Ectodermal cell (in vitro differentiated cells): ENCODE results near the gene TMEM167A.

Source experiments
- H3K27ac ChIP-seq: 2 replicates; pipeline ENCODE4 v1.7.0; 2013; ENCODE audit warnings: mild to moderate bottlenecking, low read depth, low read length; ENCODE audit not compliant: insufficient read depth, poor library complexity, severe bottlenecking
- H3K27me3 ChIP-seq: 2 replicates; pipeline ENCODE4 v1.7.0; 2013; ENCODE audit warnings: mild to moderate bottlenecking, low read length; ENCODE audit not compliant: insufficient read depth, control insufficient read depth, poor library complexity, severe bottlenecking
- H3K36me3 ChIP-seq: one replicate; pipeline ENCODE4 v1.7.0; 2013; ENCODE audit warnings: low read length; ENCODE audit not compliant: control insufficient read depth, insufficient read depth
- H3K4me1 ChIP-seq: one replicate; pipeline ENCODE4 v1.7.0; 2013; ENCODE audit warnings: low read length; ENCODE audit not compliant: control insufficient read depth, insufficient read depth
- H3K4me3 ChIP-seq: 2 replicates; pipeline ENCODE4 v1.7.0; 2013; ENCODE audit warnings: low read depth, low read length, control low read depth; ENCODE audit not compliant: insufficient read depth
- H3K9me3 ChIP-seq: 2 replicates; pipeline ENCODE4 v1.7.0; 2013; ENCODE audit warnings: mild to moderate bottlenecking, low read length, moderate library complexity; ENCODE audit not compliant: control insufficient read depth
- WGBS, 2 experiments: methylation state at CpG; one replicate each; pipeline ENCODE4 v1.1.7; 2013; ENCODE audit warnings: missing lambda C conversion rate in 2 of 2; 5-methylcytosine and 5-hydroxymethylcytosine counted together

Gene TMEM167A

GRCh38 chr5:83059341-83059740 lies 17.9 kb downstream of the TMEM167A start:
- WGBS, 2 experiments: 89% methylated on average over 1 of the region's 2 CpGs; no CpG with 5 or more reads in 1 of the 2 experiments
- Histone ChIP-seq H3K27ac (no peak overlapping the region), H3K27me3 (no peaks in the 10 kb centered on the region), H3K9me3 (no peaks in the 10 kb centered on the region), H3K36me3 (peaks cover 11% of the 10 kb centered on the region), H3K4me1 (no peaks in the 10 kb centered on the region), H3K4me3 (no peak overlapping the region)

DNA sequence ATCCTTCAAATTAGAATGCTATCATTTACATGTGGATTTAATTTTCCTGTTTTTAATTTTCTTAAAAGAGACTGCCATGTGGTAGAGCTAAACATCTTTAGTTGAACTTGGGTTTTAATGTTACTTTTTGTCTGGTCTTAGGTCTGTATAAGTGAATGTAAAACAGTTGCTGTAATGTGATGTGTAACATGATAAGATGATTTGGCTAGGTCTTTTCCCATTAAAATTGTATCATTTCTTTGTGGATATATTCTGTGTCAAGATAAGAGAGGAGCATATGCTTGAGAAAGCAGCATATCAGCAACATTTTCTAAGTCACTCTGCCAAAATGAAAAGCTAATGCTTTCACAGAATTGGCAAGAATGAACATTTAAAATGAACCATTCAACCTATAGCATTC lies 18.5 kb downstream of the TMEM167A start:
- H3K4me1 ChIP-seq: no peaks in the 10 kb centered on the region
- H3K36me3 ChIP-seq: peaks cover 11% of the 10 kb centered on the region
- no peak overlapping the region for H3K27ac ChIP-seq
- H3K9me3 ChIP-seq: no peaks in the 10 kb centered on the region
- no peak overlapping the region for H3K4me3 ChIP-seq
- no peaks in the 10 kb centered on the region for H3K27me3 ChIP-seq

- WGBS, 2 experiments: 98 to 100% methylated on average over 2 of the region's 2 CpGs
- Histone ChIP-seq H3K4me3 (no peak overlapping the region), H3K27me3 (no peaks in the 10 kb centered on the region)
Observed at GRCh38 chr5:83055166-83055565, 22.0 kb downstream of the TMEM167A start.

DNA sequence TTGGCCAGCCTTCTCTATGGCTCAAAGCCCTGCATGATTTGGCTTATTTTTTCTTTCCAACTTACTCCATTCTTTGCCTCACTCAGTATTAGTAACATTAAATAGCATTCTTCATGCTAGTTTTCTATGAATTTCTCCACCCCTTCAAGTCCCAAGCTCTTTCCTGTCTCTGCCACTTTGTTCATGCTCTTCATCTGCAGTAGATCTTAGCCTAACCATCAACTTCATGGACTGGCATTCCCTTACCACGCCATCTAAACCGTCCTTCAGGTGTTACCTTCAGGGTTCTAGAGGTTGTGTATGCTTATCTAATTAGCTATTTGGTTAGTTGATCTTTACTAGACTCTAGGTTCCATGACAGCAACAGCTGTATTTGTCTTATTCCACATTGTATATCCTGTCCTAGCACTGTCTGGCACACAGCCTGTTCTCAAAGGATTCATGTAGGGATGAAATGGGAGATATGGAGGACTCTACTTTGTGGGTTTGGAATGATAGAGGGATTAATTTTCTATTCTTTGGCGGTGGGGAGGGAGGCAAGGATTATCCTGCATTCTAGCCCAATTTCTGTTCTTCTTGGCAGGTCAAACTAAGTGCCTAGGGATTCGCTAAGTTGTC lies 26.4 kb downstream of the TMEM167A start:
- 96 to 97% methylated on average over 4 of the region's 4 CpGs for WGBS, 2 experiments
- H3K27ac ChIP-seq: no peak overlapping the region
- no peaks in the 10 kb centered on the region for H3K27me3 ChIP-seq
- no peak overlapping the region for H3K4me3 ChIP-seq
- no peaks in the 10 kb centered on the region for H3K9me3 ChIP-seq
- H3K4me1 ChIP-seq: no peaks in the 10 kb centered on the region
- H3K36me3 ChIP-seq: no peaks in the 10 kb centered on the region

More at GRCh38 chr5:83055166-83055565, 22.0 kb downstream of the TMEM167A start:
- no peaks in the 10 kb centered on the region for H3K4me1 ChIP-seq
- no peak overlapping the region for H3K27ac ChIP-seq
- no peaks in the 10 kb centered on the region for H3K9me3 ChIP-seq
- H3K36me3 ChIP-seq: peaks cover 3% of the 10 kb centered on the region

DNA sequence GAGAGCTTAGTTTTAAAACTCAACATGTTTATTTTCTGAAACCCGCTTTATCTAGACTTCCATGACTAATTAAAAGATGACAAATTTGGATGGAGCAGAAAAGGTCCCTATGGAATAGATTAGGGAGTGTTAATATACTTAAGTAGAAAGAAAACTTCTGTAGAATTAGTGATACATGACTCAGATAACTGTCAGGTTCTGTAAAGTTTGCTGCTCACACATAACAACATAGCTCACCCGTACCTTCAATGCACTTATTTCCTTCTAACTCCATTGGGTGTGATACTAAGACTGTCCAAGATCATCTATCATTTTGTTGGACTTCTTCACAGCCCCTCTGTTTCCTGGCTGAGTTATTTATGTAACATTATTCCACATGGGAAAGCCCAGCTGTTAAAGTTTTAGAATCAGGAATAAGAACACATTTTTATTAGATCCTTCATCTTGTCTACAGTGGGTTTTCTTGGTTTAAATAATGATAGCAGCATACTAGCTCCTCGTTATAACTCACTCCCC lies 27.8 kb downstream of the TMEM167A start:
- H3K4me3 ChIP-seq: no peak overlapping the region
- 92 to 100% methylated on average over 1 to 3 of the region's 3 CpGs for WGBS, 2 experiments
- H3K9me3 ChIP-seq: no peaks in the 10 kb centered on the region
- H3K36me3 ChIP-seq: no peaks in the 10 kb centered on the region
- no peaks in the 10 kb centered on the region for H3K27me3 ChIP-seq
- no peak overlapping the region for H3K27ac ChIP-seq
- no peaks in the 10 kb centered on the region for H3K4me1 ChIP-seq

DNA sequence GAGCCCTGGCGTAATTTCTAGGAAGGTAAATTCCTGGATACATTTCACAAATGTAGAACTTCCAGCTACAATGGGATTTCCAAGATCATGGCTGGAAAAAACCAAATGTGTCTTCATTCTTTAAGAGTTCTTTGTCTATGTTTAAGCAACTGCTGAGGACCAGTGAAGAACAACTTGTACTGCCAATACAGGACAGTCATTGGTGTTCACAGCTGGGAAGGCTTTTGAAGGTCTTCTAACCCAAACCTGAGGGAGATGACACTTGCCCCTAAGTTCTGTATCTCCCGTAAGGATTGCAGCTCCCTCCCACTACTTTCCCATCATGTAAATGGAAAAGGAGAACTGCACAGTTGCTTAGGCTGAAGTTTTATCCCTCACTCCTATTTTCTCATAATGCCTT lies 28.4 kb downstream of the TMEM167A start:
- no peaks in the 10 kb centered on the region for H3K36me3 ChIP-seq
- H3K4me3 ChIP-seq: no peak overlapping the region
- H3K4me1 ChIP-seq: no peaks in the 10 kb centered on the region
- no peaks in the 10 kb centered on the region for H3K27me3 ChIP-seq
- H3K27ac ChIP-seq: no peak overlapping the region
- H3K9me3 ChIP-seq: no peaks in the 10 kb centered on the region
- 93% methylated on average over 2 of the region's 2 CpGs for WGBS, 2 experiments

- Histone ChIP-seq H3K4me1 (no peaks in the 10 kb centered on the region), H3K4me3 (no peak overlapping the region), H3K36me3 (no peaks in the 10 kb centered on the region), H3K9me3 (no peaks in the 10 kb centered on the region), H3K27ac (no peak overlapping the region), H3K27me3 (no peaks in the 10 kb centered on the region)
- WGBS, 2 experiments: 98 to 100% methylated on average over 1 to 3 of the region's 3 CpGs
Observed at GRCh38 chr5:83048277-83048676, 28.9 kb downstream of the TMEM167A start.

- Histone ChIP-seq H3K4me3 (no peak overlapping the region), H3K36me3 (no peaks in the 10 kb centered on the region), H3K9me3 (no peaks in the 10 kb centered on the region), H3K27me3 (no peaks in the 10 kb centered on the region), H3K4me1 (no peaks in the 10 kb centered on the region), H3K27ac (no peak overlapping the region)
- WGBS, 2 experiments: 100% methylated on average over 1 to 2 of the region's 2 CpGs
Observed at GRCh38 chr5:83044926-83045325, 32.3 kb downstream of the TMEM167A start.

- Histone ChIP-seq H3K4me3 (no peak overlapping the region), H3K27ac (no peak overlapping the region), H3K27me3 (no peaks in the 10 kb centered on the region), H3K36me3 (no peaks in the 10 kb centered on the region), H3K4me1 (peaks cover 4% of the 10 kb centered on the region), H3K9me3 (no peaks in the 10 kb centered on the region)
- 91 to 95% methylated on average over 3 of the region's 3 CpGs for WGBS, 2 experiments
Observed at GRCh38 chr5:83042507-83042906, 34.7 kb downstream of the TMEM167A start.

GRCh38 chr5:83038924-83039323 lies 38.3 kb downstream of the TMEM167A start:
- 88 to 94% methylated on average over 1 to 3 of the region's 3 CpGs for WGBS, 2 experiments
- Histone ChIP-seq H3K4me3 (no peak overlapping the region), H3K36me3 (no peaks in the 10 kb centered on the region), H3K4me1 (peaks cover 26% of the 10 kb centered on the region), H3K27ac (no peak overlapping the region), H3K27me3 (no peaks in the 10 kb centered on the region), H3K9me3 (no peaks in the 10 kb centered on the region)
